ENCODE results near the gene SPATA17. TPM values are rescaled to one million over a fixed set of nuclear protein-coding genes. Genes with fewer than 3 reads are reported as not detected.
"Not testable (repeated sequence)": the region's sequence is repeated elsewhere in the genome, so short reads cannot be mapped to it uniquely, and the experiment has no call there.

SPATA17 gene
- total RNA-seq, 1 donor from 2014 or later: not detected

DNA sequence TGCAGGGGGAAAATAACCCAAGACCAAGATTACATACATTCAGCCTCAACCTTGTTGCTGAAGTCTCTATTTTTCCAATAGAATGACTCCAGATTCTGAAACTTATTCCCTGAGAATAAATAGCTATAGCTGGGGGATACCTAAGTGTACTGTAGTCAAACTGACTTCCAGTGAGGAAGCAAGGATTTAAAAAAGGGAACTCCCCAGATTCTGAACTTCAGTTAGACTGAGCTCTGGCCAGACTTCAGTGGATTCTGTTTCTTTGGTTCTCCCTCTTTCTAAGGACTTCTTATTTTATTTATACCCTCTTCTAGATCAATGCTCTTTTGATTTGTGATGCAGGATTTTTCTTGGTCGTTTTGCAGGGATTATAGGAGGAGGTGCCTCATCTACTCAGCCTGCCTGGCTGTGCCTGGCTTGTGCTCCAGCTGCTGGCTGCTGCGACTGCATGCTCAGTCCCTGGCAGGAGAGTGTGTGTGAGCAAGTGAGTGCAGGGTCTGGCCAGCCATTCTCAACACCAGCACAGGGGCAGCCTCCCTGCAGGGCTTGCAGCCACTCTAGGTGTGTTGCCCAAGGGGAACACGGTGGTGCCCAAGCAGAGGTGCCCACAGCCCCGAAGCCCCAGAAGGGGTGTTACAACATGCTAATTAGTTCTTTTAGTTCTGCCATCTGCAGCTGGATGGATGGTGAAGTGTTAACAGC is 43.0 kb downstream of the SPATA17 start:
- intact Hi-C loops (cut with micrococcal nuclease): no loop called here

DNA sequence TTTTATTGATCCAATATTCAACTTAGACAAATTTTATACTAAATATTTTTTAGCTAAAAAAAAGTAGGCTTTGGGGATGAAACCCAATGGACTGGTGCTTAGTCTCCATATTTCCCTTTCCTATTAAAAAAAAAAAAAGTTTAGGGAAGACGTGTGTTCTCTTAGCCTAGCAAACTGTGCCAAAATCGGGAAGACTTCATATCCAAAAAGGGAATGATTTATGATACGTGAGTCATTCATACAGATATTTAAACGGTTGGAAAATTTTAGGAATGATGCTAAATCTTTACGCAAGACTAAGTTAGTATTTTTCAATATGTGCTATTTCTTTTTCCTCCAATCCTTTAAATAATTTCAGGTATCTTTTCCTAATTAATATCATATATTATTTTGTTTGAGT is 50.7 kb downstream of the SPATA17 start:
- intact Hi-C loops (cut with micrococcal nuclease): no loop called here

- intact Hi-C loops (cut with micrococcal nuclease): no loop called here
Observed at GRCh38 chr1:217687511-217687910, 56.4 kb downstream of the SPATA17 start.

DNA sequence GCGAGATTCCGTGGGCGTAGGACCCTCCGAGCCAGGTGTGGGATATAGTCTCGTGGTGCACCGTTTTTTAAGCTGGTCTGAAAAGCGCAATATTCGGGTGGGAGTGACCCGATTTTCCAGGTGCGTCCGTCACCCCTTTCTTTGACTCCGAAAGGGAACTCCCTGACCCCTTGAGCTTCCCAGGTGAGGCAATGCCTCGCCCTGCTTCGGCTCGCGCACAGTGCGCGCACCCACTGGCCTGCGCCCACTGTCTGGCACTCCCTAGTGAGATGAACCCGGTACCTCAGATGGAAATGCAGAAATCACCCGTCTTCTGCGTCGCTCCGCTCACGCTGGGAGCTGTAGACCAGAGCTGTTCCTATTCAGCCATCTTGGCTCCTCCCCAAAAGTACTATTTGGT is 65.0 kb downstream of the SPATA17 start:
- intact Hi-C loops (cut with micrococcal nuclease): not testable (repeated sequence)

- intact Hi-C loops (cut with micrococcal nuclease): no loop called here
Observed at GRCh38 chr1:217703326-217703725, 72.2 kb downstream of the SPATA17 start.

GRCh38 chr1:217712925-217713597 is 81.9 kb downstream of the SPATA17 start:
- intact Hi-C loops (cut with micrococcal nuclease): no loop called here

GRCh38 chr1:217715681-217716080 is 84.5 kb downstream of the SPATA17 start:
- intact Hi-C loops (cut with micrococcal nuclease): no loop called here

GRCh38 chr1:217717959-217718358 is 86.8 kb downstream of the SPATA17 start:
- intact Hi-C loops (cut with micrococcal nuclease): no loop called here

- intact Hi-C loops (cut with micrococcal nuclease): no loop called here
Observed at GRCh38 chr1:217718873-217719272, 87.7 kb downstream of the SPATA17 start.

- intact Hi-C loops (cut with micrococcal nuclease): no loop called here
Observed at GRCh38 chr1:217721692-217722091, 90.5 kb downstream of the SPATA17 start.

DNA sequence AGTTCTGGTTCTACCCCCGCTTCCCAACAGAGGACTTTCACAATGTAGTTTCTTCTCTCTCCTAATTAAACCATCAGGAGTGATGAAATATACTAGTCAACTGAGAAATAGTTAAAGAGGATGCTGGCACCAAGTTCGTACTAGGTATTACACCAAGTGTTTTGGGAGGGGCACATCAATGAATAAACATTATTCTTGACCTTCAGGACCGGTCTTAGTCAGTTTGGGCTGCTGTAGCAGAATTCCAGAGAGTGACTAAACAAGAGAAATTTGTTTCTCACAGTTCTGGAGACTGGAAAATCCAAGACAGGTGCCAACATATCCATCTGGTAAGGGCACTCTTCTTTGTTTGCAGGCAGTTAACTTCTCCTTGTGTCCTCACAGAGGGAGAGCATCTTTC is 103.8 kb downstream of the SPATA17 start:
- intact Hi-C loops (cut with micrococcal nuclease): no loop called here

- intact Hi-C loops (cut with micrococcal nuclease): loop anchor here (1.0 kb wide), 1 partner anchor 316 kb away; no protein-coding TSS in a partner anchor
Observed at GRCh38 chr1:217747156-217747769, 116.1 kb downstream of the SPATA17 start.

DNA sequence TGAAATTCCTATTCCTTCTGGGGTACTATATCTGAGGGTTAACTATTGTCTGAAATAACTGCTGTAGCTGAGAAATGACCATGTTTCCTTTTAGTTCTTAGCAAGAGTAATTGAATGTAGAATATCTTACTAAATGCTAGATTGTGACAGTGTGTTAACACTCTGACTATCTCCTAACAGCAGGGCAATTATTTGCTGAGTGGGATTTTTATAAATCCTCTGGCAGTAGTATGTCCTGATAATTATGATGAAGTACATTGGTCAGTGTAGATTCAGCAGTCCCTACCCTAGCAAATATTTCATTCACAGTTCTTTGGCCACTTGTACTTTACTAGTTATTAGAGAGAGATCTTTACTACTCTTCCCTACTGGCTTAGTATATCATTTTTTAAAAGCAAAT is 138.6 kb downstream of the SPATA17 start:
- intact Hi-C loops (cut with micrococcal nuclease): loop anchor here (10.0 kb wide), 1 partner anchor 405 kb away; no protein-coding TSS in a partner anchor

DNA sequence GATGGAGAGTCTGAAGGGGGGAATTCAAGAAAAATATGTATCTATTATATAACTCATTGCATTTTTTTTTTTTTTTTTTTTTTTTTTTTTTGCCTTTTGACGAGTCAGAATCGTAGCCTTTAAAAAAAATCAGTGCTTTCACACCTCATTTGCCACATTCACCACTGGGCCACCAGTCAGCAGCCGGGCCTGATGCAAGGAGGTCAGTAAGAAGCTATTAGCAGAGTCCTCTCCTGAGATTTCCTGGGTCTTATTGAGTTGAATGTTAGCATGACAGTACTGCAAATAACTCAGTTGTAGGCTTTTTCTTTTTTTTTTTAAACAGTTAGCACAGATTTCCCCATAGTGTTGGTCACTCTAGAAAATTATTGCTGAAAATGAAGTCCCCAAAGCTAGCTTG is 139.8 kb downstream of the SPATA17 start:
- intact Hi-C loops (cut with micrococcal nuclease): no loop called here

DNA sequence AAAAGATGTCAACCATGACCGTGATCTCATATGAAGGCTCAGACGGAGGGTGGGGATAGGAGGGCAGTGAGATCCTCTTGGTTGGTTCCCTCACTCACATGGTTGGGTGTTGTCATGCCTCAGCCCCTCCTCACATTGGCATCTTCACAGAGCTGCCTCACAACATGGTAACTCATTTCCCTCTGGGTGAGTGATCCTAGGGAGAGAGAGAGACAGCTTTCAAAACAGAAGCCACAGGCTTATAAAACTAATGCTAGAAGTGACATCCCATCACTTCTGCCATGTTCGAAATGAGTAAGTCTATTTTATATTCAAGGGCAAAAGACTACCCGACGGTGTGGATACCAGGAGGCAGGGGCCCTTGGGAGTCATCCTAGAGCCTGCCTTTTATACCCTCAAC is 145.5 kb downstream of the SPATA17 start:
- intact Hi-C loops (cut with micrococcal nuclease): no loop called here

DNA sequence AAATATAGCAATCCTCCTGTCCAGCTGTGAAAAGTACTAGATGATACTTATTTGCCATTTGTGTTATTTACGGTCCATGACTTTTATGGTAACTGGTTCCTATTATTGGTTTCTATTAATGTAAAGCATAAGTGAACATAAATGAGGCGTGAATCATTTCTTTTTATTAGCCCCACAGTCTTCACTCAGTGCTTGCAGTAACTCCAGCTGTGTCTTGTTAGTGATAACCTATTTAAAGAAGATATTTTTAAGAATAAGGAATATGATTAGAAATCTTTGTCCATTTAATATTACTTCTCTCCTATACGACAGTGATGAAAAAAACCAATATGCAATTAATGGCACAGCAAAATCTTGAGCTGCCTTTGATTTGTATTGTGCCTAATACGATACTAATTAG is 149.9 kb downstream of the SPATA17 start:
- intact Hi-C loops (cut with micrococcal nuclease): no loop called here

- intact Hi-C loops (cut with micrococcal nuclease): no loop called here
Observed at GRCh38 chr1:217791091-217791490, 159.9 kb downstream of the SPATA17 start.

DNA sequence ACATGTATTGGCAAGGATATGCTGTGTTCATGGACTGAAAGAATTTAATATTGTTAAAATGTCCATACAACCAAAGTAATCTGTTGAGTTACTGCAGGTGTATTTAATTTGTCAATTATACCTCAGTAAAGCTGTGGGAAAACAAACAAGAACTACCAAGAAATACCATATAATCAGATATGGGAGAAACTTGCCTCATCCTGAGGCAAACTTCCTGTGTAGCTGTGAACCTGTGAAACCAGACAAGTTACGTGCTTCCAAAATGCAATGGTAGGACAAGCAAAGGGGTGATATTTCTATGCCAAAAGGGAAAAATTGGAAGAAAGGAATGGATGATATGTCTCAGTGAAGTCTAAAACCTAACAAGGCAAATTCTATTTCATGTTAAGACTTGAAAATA is 174.6 kb downstream of the SPATA17 start:
- intact Hi-C loops (cut with micrococcal nuclease): no loop called here

DNA sequence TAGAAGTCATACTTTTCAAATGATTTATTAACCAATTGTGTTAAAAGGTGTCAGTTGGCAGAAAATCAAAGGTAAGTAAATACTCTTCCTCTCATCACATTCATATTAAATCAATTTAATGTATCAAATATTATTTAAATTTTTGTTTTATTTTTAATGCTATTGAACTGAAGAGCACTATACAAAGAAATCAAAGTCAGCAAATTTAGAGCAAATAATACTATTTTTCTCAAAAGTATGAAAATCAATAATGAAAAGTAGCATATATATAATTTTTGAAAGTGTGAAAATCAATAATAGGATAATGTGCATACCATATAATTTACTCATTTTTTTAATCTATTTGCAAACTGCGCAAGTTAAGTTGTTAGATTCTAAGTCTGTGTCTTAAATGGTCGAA is 181.0 kb downstream of the SPATA17 start:
- intact Hi-C loops (cut with micrococcal nuclease): no loop called here

DNA sequence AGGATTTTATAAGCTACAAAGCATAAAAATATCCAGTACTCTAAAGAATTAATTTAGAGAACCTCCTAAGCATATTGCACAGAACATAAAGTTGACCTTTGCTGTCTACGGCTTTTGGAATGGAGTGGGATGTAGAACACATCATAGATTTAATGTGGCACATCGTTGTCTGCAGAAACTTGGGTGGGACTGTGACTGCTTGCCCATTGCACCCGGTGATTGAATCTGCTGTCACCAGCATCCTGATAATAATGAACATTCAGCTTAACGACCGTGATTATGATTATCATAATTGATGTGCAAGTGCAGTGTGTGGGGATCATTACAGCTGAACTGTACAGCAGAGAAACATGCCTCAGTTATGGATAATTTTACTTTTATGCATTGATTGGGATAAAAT is 181.9 kb downstream of the SPATA17 start:
- intact Hi-C loops (cut with micrococcal nuclease): no loop called here

- intact Hi-C loops (cut with micrococcal nuclease): no loop called here
Observed at GRCh38 chr1:217837691-217838090, 206.5 kb downstream of the SPATA17 start.

DNA sequence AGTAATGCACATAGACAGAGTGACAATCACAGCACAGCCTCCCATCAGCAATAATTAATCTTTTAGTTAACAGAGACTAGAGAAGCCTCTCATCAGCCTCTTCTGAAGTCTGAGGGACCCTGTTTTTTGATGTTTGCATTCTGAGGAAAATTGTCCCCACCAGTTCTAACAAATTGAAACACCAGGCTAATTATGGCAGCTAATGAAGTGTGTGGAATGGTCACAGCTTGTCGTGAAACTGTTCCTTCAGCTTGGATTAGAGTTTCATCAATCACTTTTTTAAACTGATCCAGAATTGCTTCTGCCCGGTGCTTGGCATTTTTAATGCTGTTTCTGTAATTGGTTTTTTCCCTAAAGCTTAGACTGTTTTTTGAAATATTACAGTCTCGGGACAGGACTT is 208.0 kb downstream of the SPATA17 start:
- intact Hi-C loops (cut with micrococcal nuclease): no loop called here

GRCh38 chr1:217846733-217847132 is 215.6 kb downstream of the SPATA17 start:
- intact Hi-C loops (cut with micrococcal nuclease): no loop called here
